Effector CD4-positive, alpha-beta T cell (primary cell): ENCODE data around the gene MUTYH.
"Not testable (repeated sequence)": the region's sequence is repeated elsewhere in the genome, so short reads cannot be mapped to it uniquely, and the experiment has no call there.

Experiments
- DNase-seq: peaks from one replicate; pipeline ENCODE4 v3.0.0-alpha.2; 2020
- total RNA-seq: gene quantifications from one replicate; lab custom pipeline; 2026; lab: John Stamatoyannopoulos, UW

Gene MUTYH
- 5.3 reads per million, percentile 20 among the genes with 10 or more reads in this experiment for total RNA-seq

DNA sequence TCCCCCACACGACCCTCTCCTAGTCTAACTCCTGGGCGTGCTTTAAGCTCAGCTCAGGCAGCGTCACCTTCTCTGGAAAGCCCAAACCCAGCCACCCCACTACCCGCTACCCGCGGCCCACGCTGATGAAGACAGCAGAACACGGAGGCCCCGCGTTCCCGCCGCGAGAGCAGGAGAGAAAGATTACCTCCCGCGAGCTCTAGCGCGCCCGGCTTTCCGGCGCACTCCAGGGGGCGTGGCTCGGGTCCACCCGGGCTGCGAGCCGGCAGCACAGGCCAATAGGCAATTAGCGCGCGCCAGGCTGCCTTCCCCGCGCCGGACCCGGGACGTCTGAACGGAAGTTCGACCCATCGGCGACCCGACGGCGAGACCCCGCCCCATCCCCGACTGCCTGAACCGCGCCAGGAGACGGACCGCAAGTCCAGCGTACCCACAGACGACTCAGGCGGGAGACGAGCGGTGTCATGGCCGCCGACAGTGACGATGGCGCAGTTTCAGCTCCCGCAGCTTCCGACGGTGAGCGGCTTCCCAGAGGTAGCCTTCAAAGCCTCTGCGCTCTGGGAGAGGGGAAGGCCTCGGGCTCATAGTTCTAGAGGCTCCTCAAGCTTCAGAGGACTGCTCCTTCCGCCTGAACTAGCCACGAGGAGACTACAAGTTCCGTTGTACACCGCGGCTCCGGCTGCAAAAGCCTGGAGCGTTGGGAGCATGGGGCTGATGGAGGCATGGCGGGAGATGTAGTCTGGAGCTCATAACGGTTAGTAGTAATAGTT is at the start of gene MUTYH, which contains the start of gene TOE1:
TSS of gene MUTYH (minus strand) at position 652 of the 770 bp plus-strand sequence. CDS start 5,935 bp downstream, outside the sequence.
TSS of gene TOE1 (plus strand) at position 382 of the 770 bp plus-strand sequence. CDS start at position 465, 83 bp downstream.
- DNase-seq: peak; percentile 87

DNA sequence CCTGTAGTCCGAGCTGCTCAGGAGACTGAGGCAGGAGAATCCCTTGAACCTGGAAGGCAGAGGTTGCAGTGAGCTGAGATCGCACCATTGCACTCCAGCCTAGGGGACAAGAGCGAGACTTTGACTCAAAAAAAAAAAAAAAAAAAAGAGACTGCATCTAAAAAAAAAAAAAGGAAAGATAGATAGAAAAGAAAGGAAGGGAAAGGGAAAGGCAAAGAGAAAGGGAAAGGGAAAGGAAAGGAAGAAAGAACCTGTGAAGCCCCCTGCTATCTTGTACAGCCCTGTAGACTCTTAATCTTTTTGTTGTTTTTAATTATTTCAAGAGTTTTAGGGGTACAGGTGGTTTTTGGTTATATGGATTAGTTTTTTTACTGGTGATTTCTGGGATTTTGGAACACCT is 46.0 kb upstream of the MUTYH start:
- DNase-seq: no peak

GRCh38 chr1:45385302-45385701 is 45.1 kb upstream of the MUTYH start:
- no peak for DNase-seq

- not testable (repeated sequence) for DNase-seq
Observed at GRCh38 chr1:45384213-45384612, 44.0 kb upstream of the MUTYH start.

GRCh38 chr1:45383191-45383590 is 43.0 kb upstream of the MUTYH start:
- no peak for DNase-seq

DNA sequence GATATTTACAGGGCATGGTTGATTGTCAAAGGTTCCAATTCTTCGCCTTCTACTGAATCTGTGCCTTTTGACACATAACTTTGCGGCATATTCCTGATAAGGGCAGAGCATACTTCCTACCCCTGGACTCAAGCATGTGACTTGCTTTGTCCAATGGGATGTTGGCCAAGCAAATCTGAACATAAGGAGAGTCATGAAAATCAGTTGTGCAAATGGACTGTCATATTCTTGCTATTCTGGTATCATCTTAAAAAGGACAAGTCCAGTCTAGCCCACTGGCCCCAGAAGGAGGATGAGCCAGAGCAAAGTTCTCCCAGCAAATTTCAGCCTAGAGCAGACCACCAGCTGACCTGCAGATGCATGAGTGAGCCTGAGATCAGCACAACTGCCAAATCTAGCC is 41.0 kb upstream of the MUTYH start:
- DNase-seq: no peak

GRCh38 chr1:45380730-45381129 is 40.5 kb upstream of the MUTYH start:
- no peak for DNase-seq

GRCh38 chr1:45380125-45380524 is 39.9 kb upstream of the MUTYH start:
- no peak for DNase-seq

- DNase-seq: no peak
Observed at GRCh38 chr1:45379524-45379923, 39.3 kb upstream of the MUTYH start.

GRCh38 chr1:45378184-45378583 is 37.9 kb upstream of the MUTYH start:
- DNase-seq: no peak

- DNase-seq: no peak
Observed at GRCh38 chr1:45375104-45376090, 35.2 kb upstream of the MUTYH start.

DNA sequence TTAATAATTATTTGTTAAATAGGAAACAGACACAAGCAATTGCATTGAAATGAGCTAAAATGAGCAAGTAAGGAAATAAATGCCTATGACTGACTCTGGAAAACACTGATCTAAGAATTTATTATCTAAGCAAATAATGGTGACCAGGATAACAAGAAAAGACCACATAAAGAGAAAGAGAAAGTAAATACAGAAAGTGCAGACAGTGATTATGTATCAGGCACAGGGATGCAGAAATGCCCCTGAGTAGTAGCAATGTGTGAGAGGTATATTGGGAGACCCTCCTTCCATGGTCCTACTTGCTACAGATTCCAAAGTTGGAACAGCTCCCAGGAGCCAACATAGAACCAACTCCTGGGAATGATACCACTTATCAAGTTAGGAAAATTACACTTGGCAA is 33.3 kb upstream of the MUTYH start:
- no peak for DNase-seq

DNA sequence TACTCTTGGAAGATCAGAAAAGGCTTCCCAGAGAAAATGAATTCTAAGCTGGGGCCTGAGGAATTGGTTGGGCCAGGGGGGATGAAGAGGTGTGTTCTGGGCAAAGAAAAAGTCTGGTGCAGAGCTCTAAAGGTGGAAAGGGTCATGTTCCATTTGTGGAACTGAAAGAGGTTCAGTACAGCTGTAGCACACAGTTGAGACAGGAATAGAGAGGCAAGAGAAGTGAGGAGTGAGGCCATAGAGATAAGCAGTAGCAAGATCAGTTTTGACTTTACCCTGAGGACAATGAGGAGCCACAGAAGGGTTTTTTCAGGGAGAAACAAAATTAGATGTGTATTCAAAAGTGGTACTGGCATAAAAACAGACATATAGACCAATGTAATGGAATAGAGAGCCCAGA is 30.3 kb upstream of the MUTYH start:
- DNase-seq: no peak

DNA sequence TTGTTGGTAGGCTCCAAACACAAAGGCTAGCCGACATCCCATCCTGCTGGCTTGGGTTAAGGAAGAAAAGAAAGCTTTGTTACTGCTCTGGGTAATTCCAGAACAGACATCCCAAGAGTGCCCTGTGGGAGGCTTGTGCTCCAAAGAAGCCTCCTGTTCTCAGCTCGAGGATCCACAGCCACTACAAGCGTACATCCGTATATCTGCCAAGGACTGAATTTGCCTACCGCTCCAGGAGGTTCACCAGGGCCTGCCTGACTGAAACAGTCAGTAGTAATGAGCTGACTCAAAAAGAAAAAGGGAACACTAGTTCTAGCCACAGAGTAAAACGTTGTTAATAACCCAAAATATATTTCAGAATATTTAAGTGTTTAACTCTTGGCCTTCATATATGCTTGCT is 24.8 kb upstream of the MUTYH start:
- DNase-seq: no peak

- no peak for DNase-seq
Observed at GRCh38 chr1:45364294-45364693, 24.1 kb upstream of the MUTYH start.

GRCh38 chr1:45360981-45361380 is 20.7 kb upstream of the MUTYH start:
- not testable (repeated sequence) for DNase-seq

DNA sequence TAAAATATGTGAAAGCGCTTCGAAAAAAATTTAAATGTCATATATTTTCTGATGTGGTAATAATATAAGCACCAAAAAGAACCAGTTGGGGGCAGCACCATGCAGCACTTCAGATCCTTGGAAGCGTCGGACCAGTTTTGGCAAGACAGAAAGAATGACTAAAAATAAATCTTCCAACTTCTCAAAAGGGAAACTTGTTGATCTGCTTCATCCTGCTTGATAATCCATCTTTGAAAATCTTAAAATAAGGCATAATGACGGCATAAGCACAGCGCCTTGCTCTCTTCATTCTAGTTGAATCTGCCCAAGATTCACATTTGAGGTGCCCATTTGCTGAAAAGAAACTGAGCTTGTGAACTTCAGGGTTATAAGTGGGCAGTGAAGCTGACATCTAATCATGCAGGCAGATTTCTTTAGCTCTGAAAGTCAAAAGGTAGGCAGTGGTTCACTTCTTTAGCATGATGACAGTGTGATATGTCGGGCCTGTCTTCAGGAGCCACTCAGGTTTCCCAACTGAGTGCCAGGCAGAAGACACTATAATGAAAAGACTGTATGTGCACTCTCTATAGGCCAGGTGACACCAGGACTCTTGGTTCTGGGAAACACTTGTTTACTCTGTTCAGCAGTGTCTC is 19.8 kb upstream of the MUTYH start:
- DNase-seq: peak; percentile 38

DNA sequence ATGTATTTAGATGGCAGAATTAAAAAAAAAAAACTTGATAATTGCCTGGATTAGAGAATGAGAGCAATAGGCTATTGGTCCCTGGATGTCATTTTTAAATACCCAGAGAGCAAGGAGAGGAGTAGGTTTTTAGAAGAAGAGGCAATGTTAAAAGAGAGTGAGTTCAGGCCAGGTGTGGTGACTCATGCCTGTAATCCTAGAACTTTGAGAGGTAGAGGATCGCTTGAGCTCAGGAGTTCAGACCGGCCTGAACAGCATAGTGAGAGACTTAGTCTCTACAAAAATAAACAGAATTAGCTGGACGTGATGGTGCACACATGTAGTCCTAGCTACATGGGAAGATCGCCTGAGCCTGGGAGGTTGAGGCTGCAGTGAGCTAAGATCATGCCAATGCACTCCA is 15.9 kb upstream of the MUTYH start:
- no peak for DNase-seq

DNA sequence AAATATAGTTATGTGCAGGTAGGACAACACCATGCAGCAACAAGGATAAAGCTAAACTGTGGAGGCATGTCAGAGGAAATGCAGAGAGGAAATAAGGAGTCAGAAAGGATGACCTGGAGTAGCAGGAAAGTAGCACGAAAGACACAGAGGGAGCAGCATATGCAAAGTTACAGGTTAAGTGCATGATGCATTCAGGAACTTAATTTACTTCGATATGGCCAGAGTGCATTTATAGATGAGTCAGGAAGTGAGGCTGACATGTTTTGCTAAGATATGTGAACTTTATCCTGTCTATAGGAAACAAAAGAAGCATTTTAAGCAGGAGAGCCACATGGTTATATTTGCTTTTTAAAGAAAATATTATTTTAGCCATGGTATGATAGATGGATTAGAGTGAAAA is 15.4 kb upstream of the MUTYH start:
- no peak for DNase-seq

DNA sequence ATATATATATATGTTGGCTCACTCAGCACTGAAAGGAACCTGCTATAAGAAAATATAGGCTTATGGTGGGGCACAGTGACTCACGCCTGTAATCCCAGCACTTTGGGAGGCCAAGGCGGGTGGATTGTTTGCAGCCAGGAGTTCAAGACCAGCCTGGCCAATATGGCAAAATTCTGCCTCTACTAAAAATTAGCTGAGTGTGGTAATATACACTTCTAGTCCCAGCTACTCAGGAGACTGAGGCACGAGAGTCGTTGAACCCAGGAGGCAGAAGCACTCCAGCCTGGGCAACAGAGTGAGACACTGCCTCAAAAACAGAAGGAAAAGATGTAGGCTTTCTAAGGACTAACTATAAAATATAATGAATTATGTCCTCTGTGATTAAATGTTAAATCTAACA is 14.6 kb upstream of the MUTYH start:
- DNase-seq: no peak

GRCh38 chr1:45353685-45354084 is 13.4 kb upstream of the MUTYH start:
- no peak for DNase-seq

GRCh38 chr1:45351508-45351907 is 11.3 kb upstream of the MUTYH start:
- DNase-seq: no peak
